Activated gamma-delta T cell (primary cell): ENCODE measurements around the gene POU6F1.
"Not testable (repeated sequence)": the region's sequence is repeated elsewhere in the genome, so short reads cannot be mapped to it uniquely, and the experiment has no call there.

Experiments used
- DNase-seq: peaks from one replicate; lab custom pipeline; 2025; lab: John Stamatoyannopoulos, UW

POU6F1 gene

GRCh38 chr12:51227962-51228361, 10.1 kb upstream of the POU6F1 start:
- no peak for DNase-seq

DNA sequence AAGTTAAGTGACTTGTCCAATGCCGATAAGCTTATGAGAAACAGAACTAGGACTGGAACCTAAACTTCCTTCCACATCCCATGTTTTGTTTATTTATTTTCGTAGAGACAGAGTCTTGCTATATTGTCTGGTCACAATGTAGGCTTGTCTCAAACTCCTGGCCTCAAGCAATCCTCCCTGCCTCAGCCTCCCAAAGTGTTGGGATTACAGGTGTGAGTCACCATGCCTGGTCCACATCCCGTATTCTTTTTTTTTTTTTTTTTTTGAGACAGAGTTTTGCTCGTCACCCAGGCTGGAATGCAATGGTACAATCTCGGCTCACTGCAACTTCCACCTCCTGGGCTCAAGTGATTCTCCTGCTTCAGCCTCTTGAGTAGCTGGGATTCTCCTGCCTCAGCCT, 9.2 kb upstream of the POU6F1 start:
- DNase-seq, result not testable (repeated sequence)

- no peak for DNase-seq
These were observed 7.9 kb upstream of the POU6F1 start for GRCh38 chr12:51225771-51226170.

GRCh38 chr12:51225234-51225633, 7.4 kb upstream of the POU6F1 start:
- DNase-seq, result no peak

DNA sequence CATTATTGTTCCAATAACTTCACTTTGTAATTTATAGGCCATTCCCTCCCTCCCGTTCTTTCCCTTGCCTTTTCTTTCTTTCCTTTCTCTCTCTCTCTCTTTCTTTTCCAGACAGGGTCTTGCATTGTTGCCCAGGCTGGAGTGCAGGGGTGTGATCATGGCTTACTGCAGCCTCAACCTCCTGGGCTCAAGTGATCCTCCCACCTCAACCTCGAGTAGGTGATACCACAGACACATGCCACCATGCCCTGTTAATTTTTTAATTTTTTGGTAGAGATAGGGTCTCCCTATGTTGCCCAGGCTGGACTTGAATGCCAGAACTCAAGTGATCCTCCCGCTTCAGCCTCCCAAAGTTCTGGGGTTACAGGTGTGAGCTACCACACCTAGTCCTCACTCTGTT, 6.8 kb upstream of the POU6F1 start:
- DNase-seq, result no peak

GRCh38 chr12:51222461-51222860, 4.6 kb upstream of the POU6F1 start:
- no peak for DNase-seq

DNA sequence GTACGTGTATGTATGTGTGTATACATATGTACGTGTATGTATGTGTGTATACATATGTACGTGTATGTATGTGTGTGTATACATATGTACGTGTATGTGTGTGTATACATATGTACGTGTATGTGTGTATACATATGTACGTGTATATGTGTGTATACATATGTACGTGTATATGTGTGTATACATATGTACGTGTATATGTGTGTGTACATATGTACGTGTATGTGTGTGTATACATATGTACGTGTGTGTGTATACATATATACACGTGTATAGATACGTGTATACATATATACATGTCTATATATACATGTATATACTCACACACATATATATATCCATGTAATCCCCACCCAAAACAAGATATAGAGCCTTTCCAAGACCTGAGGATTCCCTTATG, 2.0 kb upstream of the POU6F1 start:
- not testable (repeated sequence) for DNase-seq

DNA sequence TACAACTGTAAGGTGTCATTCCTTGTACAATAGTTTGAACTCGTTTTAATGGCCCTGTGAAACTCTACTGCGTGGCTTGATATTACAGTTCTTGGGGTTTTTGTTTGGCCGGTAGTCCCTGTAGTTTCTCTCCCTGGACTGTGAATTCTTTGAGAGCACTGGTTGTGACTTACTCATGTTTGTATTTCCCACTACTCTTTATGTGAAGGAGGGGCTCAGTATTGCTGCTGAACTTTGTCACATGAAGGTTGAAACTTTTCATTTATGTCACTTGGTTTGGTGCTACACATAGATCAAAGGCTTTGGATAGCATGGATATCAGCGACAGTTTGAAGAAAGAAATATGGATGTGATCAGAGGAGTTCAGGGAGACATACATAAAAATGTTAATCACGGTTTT, 1.5 kb upstream of the POU6F1 start:
- no peak for DNase-seq

DNA sequence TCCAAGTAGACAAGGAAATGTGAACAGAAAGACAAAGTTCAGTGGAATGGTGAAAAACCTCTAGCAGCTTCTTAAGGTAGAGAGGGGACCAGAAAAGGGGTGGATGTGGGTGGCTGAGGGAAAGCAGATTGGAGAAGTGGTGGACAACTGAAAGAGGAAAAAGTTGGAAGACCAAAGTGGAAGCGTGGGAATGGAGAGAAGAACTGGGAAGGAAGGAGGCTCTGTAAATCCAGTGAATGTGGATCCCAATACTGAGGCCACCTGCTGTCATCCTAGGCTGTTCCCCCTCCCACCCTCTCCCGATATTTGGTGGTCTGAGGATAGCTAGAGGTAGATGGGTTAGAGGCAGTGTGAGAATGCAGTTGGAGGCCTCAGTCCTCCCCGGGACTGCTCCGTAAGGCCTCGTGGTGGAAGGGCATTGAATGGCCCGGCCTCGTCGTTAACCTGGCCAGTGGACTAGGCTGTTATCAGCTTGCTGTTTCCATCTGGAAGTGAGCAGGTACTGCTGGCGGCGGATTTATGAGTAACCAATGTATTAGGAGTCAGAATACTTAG, 822 bp upstream of the POU6F1 start:
- no peak for DNase-seq

- peak; percentile 44 for DNase-seq
These were observed 512 bp downstream of the POU6F1 start for GRCh38 chr12:51217133-51217967.

DNA sequence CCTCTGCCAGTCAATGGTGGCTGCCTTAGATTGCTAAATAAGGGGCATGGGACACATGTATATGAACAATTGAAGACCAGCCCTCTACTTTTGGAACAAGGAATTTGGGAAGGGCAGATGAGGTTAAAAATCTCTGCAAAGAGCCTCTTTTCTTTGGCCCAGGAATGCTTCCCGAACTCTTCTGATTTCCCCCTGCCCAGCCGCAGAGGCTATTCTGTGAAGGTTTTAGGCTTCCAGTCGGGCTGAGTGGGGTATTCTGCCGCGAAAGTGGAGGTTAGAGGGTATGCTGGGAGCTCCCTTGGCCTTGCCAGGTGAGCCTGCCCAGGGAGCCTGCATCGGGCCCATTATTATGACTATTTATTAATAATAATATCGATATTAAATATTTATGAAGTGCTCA, 1.2 kb downstream of the POU6F1 start:
- no peak for DNase-seq

DNA sequence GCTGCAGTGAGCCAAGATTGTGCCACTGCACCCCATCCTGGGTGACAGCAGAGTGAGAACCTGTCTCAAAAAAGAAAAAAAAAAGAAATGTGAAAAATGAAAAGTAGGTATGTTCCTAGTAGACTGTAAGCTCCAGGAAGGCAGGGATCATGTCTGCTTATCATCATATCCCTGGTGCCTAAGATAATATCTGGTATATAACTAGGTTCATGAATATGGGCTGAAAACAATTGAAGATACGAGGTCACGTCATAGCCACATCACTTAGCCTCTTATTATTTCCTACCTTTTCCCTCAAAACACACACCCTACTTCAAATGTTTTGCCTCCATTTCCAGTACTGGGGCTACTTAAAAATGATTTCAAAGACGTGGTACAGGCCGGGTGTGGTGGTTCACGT, 3.0 kb downstream of the POU6F1 start:
- DNase-seq, result no peak

- DNase-seq, result no peak
These were observed 7.0 kb downstream of the POU6F1 start for GRCh38 chr12:51210690-51211395.

GRCh38 chr12:51209259-51209658, 8.6 kb downstream of the POU6F1 start:
- no peak for DNase-seq

DNA sequence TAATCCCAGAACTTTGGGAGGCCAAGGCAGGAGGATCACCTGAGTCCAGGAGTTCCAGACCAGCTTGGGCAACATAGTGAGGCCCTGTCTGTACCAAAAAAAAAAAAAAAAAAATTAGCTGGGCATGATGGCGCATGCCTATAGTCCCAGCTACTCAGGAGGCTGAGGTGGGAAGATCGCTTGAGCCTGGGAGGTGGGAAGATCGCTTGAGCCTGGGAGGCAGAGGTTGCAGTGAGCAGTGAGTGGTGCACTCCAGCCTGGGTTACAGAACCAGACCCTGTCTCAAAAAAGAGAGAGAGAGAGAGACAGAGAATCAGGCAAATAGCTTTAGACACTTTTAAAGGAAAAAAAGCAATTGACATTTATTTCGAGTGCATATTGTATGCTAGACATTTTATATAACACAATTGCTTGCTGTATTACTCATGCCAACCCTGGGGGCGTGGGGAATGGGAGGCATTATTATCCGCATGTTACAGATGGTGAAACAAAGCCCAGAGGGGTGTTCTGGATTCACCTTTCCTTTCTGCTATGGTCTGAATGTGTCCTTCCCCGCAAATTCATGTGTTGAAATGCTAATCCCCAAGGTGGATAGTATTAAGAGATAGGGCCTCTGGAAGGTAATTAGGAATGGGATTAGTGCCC, 9.7 kb downstream of the POU6F1 start:
- DNase-seq, result no peak

- no peak for DNase-seq
These were observed 12.5 kb downstream of the POU6F1 start for GRCh38 chr12:51205350-51205749.

DNA sequence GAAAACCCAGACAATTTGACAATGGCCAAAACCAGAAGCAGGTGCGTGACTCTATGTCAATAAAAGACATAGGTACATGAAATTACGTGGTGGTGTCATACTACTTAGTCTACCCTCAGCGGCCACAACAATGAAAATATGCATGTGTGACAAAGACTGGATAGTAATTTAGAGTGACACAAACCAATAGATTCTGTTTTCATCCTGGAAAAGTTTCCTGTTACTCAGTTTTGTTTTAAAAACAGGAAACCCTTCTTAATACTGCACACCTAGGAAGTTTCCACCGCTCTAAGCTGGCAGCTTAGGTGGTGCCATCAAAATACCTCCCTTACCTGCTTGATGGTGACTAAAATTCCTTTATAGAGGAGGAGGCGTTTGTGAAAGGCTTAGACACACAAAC, 15.1 kb downstream of the POU6F1 start:
- no peak for DNase-seq

DNA sequence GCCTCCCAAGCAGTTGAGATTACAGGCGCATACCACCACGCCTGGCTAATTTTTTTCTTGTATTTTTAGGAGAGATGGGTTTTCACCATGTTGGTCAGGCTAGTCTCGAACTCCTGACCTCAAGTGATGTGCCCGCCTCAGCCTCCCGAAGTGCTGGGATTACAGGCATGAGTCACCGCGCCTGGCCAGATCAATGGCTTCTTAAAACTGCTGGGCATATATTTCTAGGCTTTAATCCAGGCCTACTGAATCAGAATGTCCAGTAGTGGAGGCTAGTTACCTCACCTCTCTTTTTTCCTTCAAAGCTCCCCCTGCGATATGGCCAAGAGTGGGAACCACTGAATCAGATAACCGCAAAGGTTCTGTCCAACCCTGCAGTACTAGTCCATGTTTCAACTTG, 17.1 kb downstream of the POU6F1 start:
- no peak for DNase-seq

DNA sequence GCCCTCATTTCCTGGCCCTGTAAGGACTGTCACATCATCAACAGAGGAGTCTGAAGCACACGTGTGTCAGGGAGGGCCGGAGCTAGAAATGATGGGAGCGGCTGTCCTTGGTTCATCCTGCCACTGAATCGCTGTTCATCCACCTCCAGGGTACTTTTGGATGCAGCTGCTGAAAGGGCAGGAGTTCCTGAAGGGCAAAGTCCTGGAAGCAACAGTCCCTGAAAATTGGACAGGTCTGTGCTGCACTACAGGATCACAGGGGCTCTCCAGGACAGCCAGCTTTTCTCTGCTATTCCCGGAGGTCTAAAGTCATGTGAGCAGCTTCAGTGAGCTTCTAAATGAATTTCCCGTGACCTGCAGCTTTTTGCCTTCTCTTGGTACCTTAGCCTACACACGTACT, 17.7 kb downstream of the POU6F1 start:
- no peak for DNase-seq

GRCh38 chr12:51199366-51199945, 18.4 kb downstream of the POU6F1 start:
- DNase-seq, result no peak

GRCh38 chr12:51198568-51199365, 19.1 kb downstream of the POU6F1 start:
- no peak for DNase-seq
